Esophagus squamous epithelium (tissue), 4 donors: ENCODE data around the gene ABCE1.

Experiments used
- CTCF ChIP-seq, 6 experiments: fragments of 450-650 bp in 4 of 6; fragments of 200-600 bp in 2 of 6; sonication (generic) in 2 of 6; IDR thresholded peaks; one replicate each; pipeline ENCODE4 v1.5.1; 2016 to 2019; ENCODE audit warnings: antibody characterized with exemption in 6 of 6, mild to moderate bottlenecking in 4 of 6, moderate library complexity in 4 of 6
- POLR2A ChIP-seq, 4 donors: fragments of 450-650 bp; IDR thresholded peaks; one replicate each; pipeline ENCODE4 v1.6.1; 2017; ENCODE audit warnings: antibody characterized with exemption in 4 of 4, mild to moderate bottlenecking in 4 of 4, moderate library complexity in 3 of 4

- TF ChIP-seq POLR2A (IDR thresholded peaks at IDR 0.05): no peak
- no peak for TF ChIP-seq CTCF (IDR thresholded peaks at IDR 0.05)
Measured at GRCh38 chr4:145090380-145090779, 7.7 kb upstream of the ABCE1 start.
